NCI-H2029 treated with DMSO at 0.1 percent for 48 hours (cell line): Measurements from ENCODE around the gene CDK5RAP2.
"Not testable (repeated sequence)": the region's sequence is repeated elsewhere in the genome, so short reads cannot be mapped to it uniquely, and the experiment has no call there.

Source experiments
- DNase-seq: peaks from one replicate; lab custom pipeline; 2025; lab: John Stamatoyannopoulos, UW

Gene CDK5RAP2

DNA sequence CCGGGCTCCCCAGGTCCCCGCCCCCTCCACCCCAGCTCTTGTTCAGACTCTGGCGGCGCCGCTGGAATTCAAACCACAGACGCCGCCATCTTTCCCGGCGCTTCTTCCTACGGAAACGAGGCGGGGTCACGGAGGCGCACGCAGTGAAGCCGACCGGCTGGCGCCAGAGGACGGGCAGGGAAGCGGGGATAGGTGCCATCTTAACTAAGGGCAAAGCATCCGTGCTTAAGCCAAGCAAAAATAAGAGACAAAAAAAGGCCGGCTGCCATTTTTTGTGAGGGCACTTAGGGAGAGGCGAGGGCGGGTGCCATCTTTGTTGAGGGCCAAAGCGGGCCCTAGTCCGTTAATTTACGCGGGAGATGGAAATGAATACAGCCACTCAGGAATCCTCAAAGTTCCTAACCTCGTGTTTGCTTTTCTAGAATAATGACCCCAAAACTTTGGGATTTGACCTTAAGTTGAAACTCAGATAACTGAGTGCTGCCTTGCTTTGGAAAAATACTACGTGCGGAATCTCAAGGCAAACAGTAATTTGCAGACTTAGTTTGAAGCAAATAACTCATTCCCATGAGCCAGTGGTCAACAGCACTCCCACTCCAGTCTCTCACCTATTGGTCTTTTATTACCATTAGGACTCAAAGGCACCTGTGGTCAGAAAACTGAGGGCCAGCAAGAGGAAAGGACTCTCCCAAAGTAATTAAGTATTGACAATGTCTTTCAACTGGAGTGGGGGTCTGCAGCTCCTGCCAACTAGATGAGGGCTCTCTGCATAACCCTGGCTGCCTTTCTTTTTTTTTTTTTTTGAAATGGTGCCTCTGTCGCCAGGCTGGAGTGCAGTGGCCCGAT, at the start of gene CDK5RAP2:
Gene CDK5RAP2 (minus strand): TSS at position 117 of the 846 bp plus-strand sequence. CDS start 189 bp downstream, outside the sequence.
- DNase-seq: peak; percentile 87

DNA sequence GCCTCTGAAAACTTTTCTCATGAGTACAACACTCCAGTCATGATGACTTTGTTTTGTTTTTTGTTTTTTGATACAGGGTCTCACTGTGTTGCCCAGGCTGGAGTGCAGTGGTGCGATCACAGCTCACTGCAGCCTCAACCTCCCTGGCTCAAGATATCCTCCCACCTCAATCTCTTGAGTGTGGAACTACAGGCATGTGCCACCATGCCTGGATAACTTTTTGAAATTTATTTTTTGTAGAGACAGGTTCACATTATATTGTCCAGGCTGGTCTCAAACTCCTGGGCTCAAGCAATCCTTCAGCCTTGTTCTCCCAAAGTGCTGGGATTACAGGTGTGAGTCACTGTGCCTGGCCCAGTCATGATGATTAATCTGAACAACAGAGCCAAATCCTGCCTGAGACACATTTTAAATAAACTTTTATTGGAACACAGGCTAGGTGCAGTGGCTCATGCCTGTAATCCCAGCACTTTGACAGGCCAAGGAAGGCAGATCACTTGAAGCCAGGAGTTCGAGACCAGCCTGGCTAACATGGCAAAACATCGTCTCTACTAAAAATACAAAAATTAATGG, 49.0 kb upstream of the CDK5RAP2 start:
- not testable (repeated sequence) for DNase-seq

DNA sequence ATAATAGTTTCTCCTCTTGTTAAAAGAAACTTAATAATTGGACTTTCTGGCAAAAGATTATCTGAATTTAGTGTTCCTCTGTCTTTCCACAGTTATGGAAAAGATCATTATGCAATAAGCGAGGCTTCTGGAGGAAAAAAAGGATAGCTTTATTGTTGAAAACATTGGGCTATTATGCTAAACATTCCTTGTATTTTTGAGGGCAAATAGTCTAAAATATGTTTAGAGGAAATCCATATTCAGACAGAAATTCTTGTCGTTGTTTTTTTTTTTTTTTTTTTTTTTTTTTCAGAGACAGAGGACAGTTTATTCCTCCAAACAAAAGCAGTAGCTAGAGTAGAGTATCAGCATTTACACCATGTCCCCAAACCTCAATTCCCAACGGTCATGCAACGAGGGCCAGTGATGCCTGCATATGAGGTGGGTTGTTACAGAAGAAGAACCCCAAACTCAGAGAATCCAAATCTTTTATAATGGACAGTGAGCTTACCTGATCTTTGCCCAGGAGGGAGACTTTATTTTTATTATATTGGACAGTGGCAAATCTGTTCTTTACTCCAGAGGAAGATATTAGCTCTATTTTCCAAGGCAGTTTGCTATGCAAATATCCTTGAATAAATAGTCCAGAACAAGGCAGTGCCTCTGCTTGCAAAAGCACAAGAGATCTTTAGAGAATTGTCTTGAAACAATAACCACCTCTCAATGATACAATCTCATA, 48.4 kb upstream of the CDK5RAP2 start:
- DNase-seq: no peak

DNA sequence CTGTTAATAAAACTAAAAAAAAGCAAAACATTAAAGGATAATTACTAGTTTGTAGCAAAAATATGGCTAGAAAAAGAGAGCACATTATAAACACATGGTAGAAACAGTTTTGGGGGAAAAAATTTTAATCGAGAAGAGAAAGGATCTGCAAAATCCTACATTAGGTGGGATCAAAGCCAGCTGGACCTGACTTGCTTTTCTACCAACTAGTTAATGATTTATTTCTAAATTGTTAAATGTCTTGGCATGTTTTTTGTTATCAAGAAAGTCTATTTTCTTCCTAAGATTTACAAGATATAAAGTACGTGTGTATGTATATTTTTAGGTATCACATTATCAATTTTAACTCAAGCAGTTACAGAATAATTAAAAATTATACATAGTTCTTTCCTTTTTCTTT, 47.1 kb upstream of the CDK5RAP2 start:
- no peak for DNase-seq

DNA sequence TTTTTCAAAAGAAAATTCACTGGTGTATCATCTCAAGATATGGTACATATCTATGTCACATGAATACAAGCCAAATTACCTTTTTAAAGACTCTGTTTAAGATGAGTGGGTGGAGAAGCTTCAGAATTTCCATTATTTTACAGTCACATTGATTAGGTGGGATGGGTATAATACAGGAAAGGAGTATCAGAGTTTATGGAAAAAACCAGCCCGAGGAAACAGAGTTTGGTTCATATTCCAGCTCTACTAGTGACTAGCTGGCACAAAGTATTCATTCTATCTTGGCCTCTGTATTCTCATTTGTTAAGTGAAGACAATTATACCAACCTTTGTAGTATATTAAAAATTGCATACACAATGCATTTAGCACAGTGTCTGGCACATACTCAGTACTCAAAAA, 46.5 kb upstream of the CDK5RAP2 start:
- no peak for DNase-seq

DNA sequence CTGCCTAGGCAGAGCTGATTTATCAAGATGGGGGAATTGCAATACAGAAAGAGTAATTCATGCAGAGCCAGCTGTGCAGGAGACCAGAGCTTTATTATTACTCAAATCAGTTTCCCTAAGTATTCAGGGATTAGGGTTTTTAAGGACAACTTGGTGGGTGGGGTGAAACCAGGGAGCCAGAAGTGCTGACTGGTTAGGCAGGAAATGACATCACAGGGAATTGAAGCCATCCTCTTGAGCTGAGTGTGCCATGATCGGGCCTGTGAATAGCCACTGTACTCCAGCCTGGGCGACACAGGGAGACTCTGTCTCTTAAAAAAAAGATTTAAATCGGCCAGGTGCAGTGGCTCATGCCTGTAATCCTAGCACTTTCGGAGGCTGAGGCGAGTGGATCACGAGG, 45.3 kb upstream of the CDK5RAP2 start:
- peak; percentile 38 for DNase-seq

DNA sequence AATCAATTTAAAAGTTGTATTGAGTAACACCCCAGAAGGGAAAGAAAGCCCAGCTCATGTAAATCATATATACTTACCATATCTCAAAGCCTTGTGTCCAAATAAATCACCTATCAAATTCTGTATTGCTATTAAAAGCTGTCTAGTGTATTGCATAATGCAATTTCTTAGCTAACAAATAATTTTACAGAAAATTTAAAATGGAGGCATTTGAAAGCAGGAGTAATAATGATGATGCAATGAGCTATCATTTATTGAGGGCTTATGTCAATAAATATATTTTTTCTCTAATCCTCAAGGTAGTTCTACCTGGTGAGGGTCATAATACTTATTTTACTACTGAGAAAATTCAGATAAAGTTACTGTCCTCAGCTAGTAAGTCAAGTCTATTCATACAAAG, 42.8 kb upstream of the CDK5RAP2 start:
- no peak for DNase-seq

DNA sequence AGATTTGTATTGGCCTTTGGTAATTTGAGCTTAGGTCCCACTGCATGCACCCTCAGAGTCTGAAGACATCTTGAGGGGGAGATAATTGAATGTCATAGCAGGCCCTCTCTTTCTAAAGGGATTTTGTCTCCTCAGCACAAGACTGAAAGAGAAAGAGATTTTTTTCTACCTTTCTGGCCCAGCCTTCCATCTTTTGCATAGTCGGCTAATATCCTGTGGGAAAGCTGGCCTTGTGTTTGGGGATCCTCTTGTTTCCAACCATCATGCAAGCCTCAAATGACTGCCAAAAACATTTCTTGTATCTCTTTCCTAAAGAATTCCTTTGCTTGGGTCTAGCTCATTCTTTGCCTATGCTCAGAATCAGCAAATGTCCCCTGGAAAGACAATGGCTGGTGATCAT, 42.0 kb upstream of the CDK5RAP2 start:
- no peak for DNase-seq

DNA sequence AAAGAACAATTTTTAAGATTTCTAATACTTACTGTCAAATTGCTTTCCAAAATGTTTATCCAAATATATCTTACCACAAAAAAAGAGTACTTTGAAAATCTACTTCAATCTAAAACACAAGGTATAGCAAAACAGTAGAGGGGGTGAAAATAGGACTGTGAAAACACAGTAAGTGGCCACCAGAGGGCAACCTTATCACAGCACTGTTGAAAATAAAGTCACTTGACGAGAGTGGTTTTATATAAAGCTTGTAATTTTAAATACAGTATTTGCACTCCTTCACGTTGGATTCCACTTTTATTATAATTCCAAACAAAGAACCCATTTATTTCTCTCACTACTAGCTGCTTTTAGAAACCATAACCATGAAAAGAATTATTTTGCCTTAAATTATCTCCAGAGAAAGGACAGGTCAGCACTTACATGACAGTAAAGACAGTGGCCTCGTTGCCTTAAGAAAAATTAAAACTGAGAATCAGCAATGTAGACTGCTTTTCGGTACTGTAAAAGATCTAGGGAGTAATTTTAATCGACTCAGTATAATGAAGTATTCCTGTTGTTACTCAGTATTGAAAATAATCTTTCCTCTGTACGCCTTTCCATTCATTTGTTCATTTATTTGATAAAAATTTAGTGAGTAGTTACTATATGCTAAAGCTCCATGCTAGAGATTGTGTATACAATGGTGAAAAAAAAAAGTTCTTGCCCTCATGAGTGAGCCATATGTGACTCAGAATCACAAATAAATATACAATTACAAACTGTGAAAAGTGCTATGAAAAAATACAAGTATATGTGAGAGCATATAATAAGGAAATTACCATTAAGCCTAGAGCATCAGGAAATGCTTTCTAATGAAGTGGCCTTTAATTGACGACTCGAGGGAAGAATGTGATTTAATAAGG, 40.0 kb upstream of the CDK5RAP2 start:
- DNase-seq: peak; percentile 46

DNA sequence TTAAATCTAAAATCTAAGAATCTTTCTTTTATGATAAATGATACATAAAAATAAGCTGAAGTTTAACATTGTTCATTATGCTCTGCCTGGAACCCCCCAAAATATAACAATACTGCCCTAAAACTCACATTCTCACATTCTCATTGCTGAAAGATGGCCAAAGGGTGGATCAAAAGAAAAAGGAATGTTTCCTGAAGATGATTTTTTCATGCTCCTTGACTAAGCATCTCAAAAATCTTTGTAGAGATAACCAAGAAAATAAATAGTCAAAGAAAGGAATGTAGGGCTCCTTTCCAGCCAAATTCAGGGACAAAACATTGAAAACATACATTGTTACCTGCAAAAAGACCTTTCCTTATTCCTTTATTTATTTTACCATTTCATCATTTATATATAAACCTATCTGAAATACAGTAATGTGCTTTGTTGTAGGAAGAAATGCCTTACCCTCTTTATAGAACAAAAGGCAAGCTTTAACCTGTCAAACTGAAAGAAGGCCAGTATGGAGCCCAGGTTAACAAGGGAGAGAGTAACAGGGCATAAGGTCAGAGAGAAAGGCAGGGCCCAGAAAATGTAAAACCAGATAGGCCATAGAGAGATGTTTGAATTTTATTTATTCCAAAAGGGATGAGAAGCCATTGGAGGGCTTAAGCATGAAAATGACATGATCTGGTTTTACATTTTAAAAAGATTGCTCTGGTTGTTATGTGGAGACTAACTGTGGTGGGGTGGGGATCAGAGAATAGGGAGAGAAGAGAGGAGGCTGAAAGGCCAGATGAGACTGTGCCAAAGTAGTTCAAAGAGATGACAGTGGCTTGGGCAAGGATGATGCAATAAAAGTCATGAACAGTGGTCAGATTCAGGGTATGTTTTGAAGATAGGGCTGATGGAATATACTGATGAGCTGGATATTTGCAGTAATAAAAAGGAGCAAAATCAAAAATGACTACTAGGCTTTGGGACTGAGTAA, 37.3 kb upstream of the CDK5RAP2 start:
- DNase-seq: no peak

DNA sequence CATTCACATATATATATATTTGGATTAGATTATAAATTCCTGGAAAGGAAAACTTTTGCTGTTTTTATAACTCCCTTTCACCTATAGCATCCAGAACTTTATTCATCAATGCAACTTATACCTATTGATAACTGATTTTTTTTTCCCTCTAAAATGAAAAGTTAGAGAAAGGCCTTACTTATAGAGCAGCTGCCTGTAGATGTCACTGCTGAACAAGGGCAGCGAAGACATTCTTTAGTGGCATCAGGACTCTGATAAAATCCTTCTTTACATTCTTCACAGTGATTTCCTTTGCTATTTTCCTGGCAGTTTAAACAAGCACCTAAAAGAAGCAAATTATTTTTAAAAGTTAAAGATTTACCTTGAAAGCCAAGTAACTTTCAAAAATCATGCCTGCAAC, 32.3 kb upstream of the CDK5RAP2 start:
- DNase-seq: no peak

DNA sequence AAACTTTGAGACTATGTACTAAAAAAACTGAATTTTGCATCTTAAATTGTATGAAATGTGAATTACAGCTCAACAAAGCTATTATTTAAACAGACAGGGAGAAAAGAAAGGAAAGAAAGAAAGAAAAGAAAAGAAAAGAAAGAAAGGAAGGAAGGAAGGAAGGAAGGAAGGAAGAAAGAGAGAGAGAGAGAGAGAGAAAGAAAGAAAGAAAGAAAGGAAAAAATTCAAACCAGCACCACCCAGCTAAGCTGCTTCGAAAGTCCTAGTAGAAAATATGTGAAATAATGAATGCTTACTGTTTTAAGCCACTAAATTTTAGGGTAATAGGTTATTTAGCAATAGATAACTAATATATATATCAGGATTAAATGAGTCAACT, 31.7 kb upstream of the CDK5RAP2 start:
- DNase-seq: no peak

DNA sequence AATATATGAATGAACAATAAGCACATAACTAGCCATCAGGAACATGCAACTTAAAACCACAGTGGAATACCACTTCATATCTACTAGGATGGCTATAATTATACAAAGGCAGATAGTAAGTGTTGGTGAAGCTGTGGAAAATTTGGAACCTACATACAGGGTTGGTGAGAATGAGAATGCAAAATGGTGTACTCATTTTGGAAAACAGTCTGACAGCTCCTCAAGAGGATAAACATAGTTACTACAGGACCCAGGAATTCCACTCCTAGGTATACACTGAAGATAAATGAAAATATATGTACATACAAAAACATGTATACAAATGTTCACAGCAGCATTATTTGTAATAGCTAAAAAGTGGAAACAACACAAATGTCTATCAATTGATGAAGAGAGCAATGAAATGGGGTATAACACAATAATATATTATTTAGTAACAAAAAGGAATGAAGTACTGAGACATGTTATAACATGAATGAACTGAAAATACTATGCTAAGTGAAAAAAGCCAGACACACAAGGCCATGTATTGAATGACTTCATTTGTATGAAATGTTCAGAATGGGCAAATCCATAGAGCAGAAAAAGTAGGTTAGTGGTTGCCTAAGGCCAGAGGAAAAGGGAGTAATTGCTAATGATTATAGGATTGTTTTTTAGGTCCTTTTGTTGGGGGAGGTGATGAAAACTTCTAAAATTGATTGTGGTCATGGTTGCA, 31.2 kb upstream of the CDK5RAP2 start:
- DNase-seq: no peak

DNA sequence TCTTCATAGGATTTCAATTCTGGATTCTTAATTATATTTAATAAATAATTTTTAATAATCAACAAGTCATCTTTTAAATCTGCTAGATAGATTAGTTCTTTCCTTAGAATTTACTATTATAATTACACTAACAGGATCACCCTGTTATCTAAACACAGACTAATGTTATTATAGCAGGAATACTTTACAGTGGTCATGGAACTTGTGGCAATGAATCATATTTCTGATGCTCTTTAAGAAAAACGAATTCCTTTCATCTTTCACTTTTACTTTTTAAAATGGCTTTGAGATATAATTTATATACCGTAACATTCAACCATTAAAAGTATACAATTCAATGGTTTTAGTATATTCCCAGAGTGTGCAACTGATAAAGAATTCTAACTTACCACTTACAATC, 29.7 kb upstream of the CDK5RAP2 start:
- DNase-seq: no peak

DNA sequence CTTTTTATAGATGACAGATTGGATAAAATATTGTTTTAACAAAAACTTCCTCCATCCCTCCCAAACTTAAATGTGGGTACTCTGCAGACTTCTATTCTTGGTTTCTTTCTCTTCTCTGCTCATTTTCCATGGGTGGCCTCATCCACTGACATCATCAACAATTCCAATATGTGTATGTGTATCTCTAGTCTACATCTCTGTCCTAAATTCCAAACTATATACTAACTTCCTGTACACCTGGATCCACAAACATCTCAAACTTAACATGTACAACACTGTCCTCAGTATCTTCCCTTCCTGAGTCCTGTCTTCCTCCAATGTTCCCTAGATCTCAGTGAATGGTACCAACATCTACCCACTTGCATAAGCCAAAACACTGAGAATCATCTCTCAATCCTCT, 28.5 kb upstream of the CDK5RAP2 start:
- no peak for DNase-seq

DNA sequence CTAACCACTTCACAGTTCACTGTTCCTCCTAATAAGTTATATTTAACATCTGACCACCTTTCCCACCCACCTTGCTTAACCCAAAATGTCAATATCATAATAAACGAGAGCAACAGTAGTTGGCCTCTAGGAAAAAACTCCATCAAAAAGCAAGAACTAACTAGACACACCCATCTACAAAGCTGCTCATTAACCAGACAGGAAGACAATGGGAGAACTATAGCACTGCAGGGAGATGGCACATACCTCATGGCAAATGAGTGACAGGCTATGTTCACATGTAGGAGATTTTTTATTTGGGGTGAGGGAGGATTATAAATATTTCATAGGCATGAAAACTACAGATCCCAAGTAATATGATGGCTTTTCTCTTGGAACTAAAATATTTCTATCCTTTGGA, 23.6 kb upstream of the CDK5RAP2 start:
- no peak for DNase-seq

DNA sequence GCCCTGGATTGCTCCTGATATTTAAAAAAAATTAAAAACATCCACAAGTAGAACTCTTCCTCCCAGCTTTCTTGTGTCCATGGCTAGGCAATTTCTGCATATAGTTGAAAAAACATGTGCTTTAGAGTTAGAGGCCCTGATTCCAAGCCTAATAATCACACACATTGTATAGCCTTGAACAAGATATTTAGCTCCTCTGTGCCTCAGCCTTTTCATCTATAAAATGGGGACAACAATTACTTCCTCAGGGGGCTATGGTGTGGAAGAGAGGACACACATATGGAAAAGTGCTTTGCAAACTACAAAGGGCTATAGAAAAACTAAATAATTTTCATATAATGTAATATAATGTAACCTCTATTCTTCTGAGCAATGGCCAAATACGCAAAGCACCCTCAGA, 23.0 kb upstream of the CDK5RAP2 start:
- DNase-seq: no peak

DNA sequence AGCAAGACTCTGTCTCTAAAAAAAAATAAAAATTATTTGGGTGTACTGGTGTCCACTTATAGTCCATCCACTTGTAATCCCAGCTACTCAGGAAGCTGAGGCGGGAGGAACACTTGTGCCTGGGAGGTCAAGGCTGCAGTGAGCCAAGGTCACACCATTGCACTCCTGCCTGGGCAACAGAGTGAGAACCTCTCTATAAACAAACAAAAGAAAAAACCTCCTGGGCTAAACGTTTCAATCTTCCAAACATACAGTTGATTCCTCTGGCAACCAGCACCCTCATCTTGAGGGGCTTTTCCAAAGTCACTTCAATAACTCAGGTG, 13.9 kb upstream of the CDK5RAP2 start:
- no peak for DNase-seq

DNA sequence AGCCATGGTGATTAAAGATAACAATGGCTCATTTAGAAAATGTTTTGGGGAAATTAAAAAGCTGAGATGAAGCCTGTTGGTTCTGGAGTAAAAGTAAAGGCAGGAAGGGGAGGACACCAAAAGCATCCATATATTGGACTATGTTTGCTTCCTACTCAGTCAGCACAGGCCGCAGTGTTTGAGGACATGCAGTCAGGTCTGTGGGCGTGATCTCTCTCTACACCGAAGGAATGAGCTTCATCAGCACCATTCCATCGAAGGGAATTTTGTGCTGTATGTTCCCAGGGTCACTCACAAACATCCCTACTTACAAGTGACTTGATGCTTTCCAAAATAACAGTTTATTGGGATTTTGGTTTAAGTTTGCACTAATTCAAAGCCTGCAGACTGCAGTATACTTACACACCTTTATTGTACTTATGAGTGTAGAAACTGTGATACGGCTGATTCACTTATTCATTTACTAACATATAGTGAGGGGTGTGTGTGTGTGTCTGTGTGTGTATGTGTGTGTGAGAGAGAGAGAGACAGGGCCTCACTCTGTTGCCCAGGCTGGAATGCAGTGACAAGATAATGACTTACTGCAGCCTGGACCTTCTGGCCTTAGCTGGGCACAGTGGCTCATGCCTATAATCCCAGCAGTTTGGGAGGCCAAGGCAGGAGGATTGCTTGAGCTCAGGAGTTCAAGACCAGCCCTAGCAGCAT, 13.4 kb upstream of the CDK5RAP2 start:
- no peak for DNase-seq

DNA sequence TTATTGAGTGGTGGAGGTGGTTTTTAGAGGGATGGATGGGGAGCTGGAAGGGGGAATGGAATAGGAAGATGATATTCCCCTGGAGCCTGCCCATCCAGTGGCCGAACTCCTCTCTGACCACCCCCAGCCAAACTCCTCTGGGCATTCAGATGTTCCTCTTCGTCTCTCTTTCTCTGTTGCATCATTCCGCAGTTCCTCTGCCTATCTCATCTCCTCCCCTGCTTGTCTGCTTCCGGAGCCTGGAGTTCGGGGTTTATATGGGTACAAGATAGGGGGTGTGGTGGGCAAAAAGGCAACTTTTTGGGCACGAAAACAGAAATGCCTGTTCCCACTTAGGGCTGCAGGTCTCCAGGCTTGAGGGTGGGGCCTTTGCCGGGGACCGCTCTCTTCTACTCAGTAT, 12.2 kb upstream of the CDK5RAP2 start:
- no peak for DNase-seq
